GM21717 (cell line): ENCODE results near the gene PRMT7.

Experiments used
- ATAC-seq: cut with Tn5 transposase; IDR thresholded peaks from one replicate; pipeline ENCODE4 v1.9.1; 2021; ENCODE audit warnings: mild to moderate bottlenecking, moderate library complexity; ENCODE audit not compliant: unreplicated experiment

The PRMT7 gene

DNA sequence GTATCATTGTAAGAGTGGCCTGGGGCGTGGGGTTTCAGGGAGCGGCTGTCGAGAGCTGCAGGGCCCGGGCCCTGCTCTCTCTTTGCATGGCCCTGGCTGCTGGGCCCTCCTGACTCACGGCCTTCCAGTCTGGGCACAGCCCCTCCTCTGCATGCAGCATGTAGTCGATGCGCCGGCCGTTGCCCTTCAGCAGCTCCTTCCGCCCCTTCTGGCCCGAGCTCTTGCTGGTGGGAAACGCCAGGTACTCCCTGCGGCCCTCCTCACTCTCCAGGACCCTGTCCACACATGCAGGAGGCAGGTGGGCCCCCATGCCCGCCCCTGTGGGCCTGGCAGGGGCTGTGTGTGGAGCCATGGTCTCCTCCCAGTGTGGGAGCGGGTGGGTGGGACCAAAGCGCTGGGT, 50.7 kb downstream of the PRMT7 start:
- no peak for ATAC-seq

GRCh38 chr16:68362262-68362913, 51.6 kb downstream of the PRMT7 start:
- no peak for ATAC-seq

- no peak for ATAC-seq
These were observed 52.3 kb downstream of the PRMT7 start for GRCh38 chr16:68362947-68363657.

- ATAC-seq: no peak
These were observed 53.1 kb downstream of the PRMT7 start for GRCh38 chr16:68363658-68364521.

DNA sequence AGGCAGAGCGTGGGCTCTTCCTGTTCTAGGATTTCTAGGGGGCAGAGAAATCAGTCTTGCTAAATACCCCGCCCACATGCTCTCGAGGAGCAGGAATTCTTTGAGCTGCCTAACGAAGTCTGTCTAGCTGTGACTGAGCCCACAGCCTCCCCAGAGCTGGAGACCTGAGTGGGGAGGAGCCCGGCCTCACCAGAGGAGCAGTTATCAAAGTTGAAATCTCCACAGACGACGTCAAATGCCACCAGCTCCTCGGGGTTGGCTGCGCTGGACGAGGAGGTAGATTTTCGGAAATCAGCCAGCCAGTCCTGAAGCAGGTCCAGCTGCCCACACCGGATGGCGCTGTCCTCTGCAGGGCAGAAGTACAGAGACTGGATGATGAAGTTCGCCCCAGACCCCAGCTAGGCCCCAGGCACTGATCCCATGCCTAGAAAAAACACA, 53.8 kb downstream of the PRMT7 start:
- ATAC-seq: no peak

DNA sequence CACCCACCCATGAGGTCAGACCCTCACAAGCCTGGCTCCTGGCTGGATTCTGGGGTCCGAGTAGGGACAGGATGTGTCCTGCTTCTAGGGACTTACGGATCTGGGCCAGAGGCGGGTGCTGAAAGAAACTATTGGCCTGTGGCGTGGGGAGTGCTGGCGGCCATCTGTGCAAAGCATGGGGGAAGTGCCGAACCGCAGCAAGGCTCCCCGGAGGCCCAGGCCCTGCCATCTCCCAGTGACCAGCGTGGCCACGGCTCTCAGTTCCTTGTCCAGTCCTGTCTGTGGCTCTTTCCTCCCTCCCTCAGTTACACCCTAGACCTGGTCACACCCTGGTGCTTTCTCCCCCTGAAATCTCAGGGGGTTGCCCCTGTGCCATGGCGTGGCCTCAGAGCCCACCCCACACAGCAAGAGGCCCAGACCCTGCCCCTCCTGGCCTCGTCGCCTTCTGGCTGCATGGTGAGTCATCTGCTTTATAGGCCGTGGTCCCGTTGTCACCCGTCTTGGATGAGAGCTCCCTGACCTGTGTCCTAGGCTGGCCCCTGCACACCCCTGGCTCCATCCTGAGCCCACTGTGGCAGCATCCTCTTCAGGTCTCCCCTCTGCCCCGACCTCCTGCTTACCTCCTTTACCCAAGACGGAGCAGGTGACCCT, 54.5 kb downstream of the PRMT7 start:
- ATAC-seq: no peak

DNA sequence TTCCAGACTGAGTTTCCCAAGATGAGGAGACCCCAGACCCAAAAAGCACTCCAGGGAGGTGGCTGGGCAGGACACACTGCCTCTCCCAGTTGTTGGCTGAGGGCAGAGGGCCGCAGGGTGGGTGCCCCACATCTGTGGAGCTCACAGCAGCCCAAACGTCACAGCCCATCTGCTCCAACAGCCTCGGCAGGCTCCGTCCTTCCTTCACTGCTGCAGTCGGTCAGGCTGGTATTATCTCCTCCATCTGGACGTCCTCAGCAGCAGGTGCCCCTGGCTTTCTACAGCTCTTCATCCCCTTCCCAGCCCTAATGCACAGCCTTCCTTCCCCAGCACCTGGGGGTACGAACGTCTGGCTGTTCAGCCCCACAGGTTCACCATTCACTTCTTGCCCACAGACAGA, 55.2 kb downstream of the PRMT7 start:
- ATAC-seq: no peak

GRCh38 chr16:68367030-68367429, 56.2 kb downstream of the PRMT7 start:
- no peak for ATAC-seq

GRCh38 chr16:68367440-68367839, 56.6 kb downstream of the PRMT7 start:
- no peak for ATAC-seq

DNA sequence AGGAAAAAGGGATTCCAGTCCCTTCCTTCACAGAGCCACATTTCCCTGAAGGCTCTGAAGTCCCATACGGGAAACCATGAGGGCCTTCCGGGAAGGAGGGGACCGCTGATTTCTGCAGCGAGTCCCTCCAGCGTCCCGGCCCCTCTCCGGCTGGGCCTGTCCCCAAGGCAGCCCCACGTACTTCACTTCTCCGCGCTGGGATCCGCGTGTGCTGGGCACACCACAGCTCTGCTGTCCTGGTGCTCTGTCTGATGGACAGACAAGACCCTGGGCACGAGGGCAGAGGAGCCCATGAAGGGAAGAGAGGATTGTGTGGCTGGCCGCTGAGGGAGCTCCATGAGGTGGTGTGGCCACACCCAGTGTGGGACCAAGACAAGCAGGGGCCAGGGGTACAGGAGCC, 57.1 kb downstream of the PRMT7 start:
- no peak for ATAC-seq

DNA sequence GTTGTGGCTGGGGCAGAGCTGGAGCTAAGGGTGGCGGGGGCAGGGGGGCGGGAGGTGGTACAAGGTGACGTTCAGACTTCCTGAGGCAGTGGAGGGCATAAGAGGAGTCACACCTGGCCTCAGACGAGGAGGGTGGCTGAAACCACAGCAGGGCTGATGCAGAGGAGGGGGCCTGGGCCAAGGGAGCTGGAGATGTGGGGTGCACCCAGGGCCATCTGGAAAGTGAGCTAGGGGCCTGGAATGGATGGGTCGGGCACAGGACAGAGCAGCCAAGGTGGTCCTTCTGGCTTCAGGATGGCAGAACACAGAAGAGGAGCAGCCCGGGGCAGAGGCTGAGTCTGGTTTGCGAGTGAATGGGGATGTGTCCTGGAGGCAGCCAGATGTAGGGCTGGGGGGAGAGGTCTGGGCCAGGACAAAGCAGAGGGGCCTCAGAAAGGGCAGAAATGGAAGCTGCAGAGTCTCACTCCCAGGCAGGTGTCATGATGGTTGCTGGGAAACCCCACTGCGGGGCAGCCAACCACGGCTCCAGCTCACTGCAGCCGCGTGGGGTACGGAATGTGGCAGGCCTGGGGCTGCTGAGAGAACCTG, 57.6 kb downstream of the PRMT7 start:
- peak; percentile 55 for ATAC-seq

GRCh38 chr16:68369168-68369567, 58.3 kb downstream of the PRMT7 start:
- ATAC-seq: no peak

DNA sequence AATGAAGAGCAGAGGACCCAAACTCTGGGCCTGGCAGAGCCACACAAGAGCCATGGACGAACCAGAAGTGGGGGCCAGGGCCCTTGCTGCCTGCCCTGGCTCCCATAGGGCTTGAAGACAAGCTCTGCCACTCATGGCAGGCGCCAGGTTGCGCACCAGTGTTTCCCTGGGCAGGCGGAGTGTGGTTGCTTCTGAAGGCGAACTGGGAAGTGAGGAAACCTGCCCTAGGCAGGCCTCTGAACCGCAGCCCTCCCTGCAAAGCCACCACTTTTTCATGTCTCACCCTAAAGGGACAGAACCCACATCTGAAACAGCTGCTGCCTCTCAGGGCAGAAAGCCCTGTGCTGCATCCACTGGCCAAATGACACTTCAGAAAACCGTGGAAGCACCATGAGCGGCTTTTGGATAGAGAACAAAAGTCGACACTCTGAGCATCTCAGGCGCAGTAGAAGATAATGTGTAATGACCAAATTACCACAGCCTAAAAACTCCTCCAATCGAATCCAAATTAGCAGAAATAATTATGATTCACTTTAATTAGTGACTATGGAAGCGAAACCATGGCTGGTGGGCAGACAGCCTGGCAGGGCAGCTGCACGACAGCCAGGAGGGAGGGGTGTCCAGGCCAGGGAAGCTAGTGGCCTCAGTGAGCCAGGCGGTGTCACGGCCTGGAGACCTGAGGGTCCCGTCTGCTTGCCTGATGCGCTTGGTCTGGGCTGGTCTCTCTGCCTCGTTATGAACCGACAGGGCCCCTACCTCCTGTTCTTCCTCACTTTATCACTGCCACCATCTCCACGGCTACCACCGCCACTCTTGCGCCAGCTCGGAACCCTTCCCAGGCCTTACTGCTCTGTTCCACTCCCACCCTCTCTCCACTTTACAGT, 59.1 kb downstream of the PRMT7 start:
- ATAC-seq: peak; percentile 53

DNA sequence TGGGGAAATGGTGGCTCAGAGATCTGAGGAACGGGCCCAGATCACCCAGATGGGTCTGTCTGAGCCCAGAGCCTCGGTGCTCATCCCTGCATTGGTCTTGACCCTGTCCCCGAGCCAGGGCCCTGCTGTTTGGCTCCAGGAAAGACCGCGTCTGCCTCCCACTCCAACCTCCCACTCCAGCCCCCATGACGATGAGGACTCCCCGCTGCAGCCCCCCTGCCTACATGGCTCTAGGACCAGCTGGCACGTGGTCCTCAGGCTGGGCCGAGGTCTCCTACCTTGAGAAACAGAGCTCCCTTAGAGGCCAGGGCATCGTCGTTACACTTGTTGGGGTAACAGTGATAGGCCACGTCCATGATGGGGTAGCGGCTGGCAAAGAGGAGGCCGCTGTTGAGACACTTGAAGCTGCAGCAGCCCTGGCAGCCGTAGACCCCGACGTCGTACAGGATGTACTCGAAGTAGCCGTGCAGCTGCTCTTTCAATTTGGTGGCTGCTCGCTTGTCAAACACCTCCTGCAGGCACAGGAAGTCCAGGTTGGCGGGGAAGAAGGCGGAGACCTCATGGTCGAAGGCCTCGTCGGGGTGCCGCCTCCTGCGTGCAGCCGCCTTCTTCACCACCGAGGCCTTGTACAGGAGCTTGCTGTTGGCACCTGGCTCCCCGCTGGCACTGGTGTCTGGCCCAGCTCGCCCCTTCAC, 59.9 kb downstream of the PRMT7 start:
- ATAC-seq: no peak

DNA sequence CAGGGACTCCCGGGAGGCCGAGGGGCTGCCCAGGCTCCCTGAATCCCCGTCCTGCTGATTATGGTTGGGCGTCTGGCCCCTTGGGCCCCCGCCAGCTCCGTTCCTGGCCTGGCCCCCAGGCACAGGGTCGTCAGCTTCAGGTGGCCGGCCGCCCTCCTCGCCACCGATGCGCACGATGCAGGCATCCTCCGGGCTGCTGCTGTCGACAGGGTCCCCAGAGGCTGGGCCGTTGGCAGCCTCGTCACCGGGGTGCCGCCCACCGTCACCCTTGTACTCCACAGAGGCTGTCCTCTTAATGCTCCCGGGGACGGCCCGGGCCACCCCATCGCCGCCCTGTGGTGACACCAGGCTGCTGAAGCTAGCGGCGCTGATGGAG, 60.4 kb downstream of the PRMT7 start:
- ATAC-seq: no peak

DNA sequence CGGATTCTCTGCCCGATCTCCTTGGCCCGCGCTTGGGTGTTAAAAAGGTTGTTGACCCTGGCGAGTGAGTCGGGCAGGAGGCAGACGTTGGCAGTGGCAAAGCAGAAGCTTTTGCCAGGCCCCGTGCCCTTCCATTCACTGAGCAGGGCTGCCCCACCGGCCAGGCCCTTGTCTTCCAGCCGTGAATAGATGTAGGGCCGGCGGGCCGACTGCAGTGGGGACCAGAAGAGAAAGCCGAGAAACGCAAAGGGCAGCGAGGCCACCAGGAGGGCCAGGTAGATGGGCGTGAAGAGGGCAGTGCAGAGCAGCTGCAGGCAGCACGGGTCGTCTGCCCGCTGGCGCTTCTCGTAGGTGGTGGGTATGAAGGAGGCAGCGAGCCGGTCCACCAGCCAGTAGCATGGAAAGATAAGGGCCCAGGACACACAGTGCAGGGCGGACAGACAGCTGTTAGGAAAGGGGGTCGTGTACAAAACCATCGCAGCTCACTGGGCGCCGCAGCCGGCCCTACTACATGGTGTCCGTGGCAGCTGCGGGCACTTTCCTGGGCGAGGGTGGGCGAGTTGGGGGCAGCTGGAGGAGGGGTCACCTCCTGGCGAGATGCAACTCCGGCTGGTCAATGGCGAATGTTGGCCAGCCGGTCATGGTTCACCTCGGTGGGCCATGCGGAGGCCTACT, 61.0 kb downstream of the PRMT7 start:
- ATAC-seq: no peak

DNA sequence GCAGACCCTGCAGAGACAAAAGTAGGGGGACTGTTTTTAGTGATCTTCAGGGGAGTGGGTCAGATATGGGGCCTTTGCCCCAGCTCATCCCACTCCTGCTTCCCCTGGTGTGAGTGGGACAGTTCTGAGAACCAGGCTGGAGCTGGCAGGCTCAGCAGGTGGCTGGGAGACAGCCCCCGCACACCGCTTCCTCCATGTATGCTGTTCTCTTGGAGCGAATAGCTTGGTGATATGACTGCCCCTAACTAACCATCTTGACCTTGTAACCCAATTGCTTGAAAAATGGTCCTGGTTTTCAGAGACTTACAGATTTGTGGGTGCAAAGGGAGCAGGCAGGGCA, 61.5 kb downstream of the PRMT7 start:
- no peak for ATAC-seq

GRCh38 chr16:68372806-68373205, 62.0 kb downstream of the PRMT7 start:
- no peak for ATAC-seq
